GM12892 (cell line): ENCODE results near the gene RCL1.

ENCODE experiments used
- POLR2A ChIP-seq: IDR thresholded peaks from 2 replicates; pipeline ENCODE4 v1.6.1; 2011; ENCODE audit warnings: low read depth, low read length, control low read depth
- POLR2AphosphoS5 ChIP-seq: IDR thresholded peaks from 2 replicates; pipeline ENCODE4 v1.6.1; 2011; ENCODE audit warnings: low read depth, low read length, control low read depth
- TAF1 ChIP-seq: IDR thresholded peaks from 2 replicates; pipeline ENCODE4 v1.6.1; 2011; ENCODE audit warnings: low read depth, mild to moderate bottlenecking, control low read depth, low read length, borderline replicate concordance

- no peak for TF ChIP-seq POLR2AphosphoS5
- no peak for TF ChIP-seq POLR2A
- TF ChIP-seq TAF1, result no peak
Observed at GRCh38 chr9:4786599-4786998, 6.1 kb upstream of the RCL1 start.
